Lower leg skin (tissue), 4 donors: ENCODE data around the gene BBOX1. TPM values are rescaled to one million over a fixed set of nuclear protein-coding genes. Genes with fewer than 3 reads are reported as not detected.

Experiments used
- DNase-seq, 2 donors: peaks; one replicate each; pipeline ENCODE4 v3.0.0-alpha.2; 2019; ENCODE audit warnings: low spot score in 2 of 2
- H3K4me3 ChIP-seq: fragments of 200-600 bp; sonication (generic); 2 replicates; pipeline ENCODE4 v1.5.1; 2017; ENCODE audit warnings: mild to moderate bottlenecking, low read depth; ENCODE audit not compliant: poor library complexity, severe bottlenecking
- POLR2A ChIP-seq, 2 donors: fragments of 450-650 bp; IDR thresholded peaks; one replicate each; pipeline ENCODE4 v1.6.1; 2016 to 2017; ENCODE audit warnings: antibody characterized with exemption in 2 of 2, mild to moderate bottlenecking in 1 of 2, moderate library complexity in 1 of 2
- WGBS, 2 donors: methylation state at CpG; one replicate each; pipeline ENCODE4 v1.1.5; 2018; 5-methylcytosine and 5-hydroxymethylcytosine counted together
- intact Hi-C: fragments of 100-400 bp; cut with DNase I; formaldehyde crosslinking; loops from one replicate; pipeline ENCODE4 v1.15.0; 2023; ENCODE audit warnings: low total_unique reads
- total RNA-seq, 4 donors: library from RNA; depleted of rRNA; stranded (reverse); fragments of >200 nt; gene quantifications; one replicate each; pipeline ENCODE4 v1.1.0, GENCODE V29; 2016
- TF ChIP-seq, protein P1 (sequence below), 3 donors: fragments of 450-650 bp; IDR thresholded peaks; one replicate each; pipeline ENCODE4 v1.5.1; 2016; ENCODE audit warnings: antibody characterized with exemption in 3 of 3, mild to moderate bottlenecking in 3 of 3, moderate library complexity in 2 of 3

The BBOX1 gene
- total RNA-seq, 4 donors from 2014 or later = 31.2 to 48.8 (median 38.2) TPM

DNA sequence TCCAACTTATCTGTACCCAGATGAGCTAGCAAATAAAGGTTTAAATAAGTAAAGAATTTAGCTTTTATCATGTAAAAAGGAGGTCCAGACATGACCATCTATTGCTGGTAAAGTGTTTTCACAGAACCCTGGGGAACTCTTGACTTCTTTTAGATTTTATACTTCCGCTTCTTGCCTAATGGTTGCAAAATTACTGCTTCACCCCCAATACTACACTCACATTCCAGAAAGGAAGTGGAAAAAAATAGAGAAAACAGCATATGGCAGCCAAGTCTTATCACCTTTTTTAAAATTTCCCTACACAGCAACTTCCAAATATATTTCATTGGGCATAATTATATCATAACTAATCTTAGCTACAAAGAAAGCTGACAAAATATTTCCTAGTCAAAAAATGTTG lies 12.1 kb downstream of the BBOX1 start:
- WGBS, 2 donors = 96 to 97% methylated on average over 1 of the region's 1 CpG
- intact Hi-C loops = no loop called here
- no peak for TF ChIP-seq POLR2A (IDR thresholded peaks at IDR 0.05)
- TF ChIP-seq, protein P1, sequence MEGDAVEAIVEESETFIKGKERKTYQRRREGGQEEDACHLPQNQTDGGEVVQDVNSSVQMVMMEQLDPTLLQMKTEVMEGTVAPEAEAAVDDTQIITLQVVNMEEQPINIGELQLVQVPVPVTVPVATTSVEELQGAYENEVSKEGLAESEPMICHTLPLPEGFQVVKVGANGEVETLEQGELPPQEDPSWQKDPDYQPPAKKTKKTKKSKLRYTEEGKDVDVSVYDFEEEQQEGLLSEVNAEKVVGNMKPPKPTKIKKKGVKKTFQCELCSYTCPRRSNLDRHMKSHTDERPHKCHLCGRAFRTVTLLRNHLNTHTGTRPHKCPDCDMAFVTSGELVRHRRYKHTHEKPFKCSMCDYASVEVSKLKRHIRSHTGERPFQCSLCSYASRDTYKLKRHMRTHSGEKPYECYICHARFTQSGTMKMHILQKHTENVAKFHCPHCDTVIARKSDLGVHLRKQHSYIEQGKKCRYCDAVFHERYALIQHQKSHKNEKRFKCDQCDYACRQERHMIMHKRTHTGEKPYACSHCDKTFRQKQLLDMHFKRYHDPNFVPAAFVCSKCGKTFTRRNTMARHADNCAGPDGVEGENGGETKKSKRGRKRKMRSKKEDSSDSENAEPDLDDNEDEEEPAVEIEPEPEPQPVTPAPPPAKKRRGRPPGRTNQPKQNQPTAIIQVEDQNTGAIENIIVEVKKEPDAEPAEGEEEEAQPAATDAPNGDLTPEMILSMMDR (IDR thresholded peaks at IDR 0.05) = no peak
- DNase-seq = no peak
- no peak overlapping the region for H3K4me3 ChIP-seq

DNA sequence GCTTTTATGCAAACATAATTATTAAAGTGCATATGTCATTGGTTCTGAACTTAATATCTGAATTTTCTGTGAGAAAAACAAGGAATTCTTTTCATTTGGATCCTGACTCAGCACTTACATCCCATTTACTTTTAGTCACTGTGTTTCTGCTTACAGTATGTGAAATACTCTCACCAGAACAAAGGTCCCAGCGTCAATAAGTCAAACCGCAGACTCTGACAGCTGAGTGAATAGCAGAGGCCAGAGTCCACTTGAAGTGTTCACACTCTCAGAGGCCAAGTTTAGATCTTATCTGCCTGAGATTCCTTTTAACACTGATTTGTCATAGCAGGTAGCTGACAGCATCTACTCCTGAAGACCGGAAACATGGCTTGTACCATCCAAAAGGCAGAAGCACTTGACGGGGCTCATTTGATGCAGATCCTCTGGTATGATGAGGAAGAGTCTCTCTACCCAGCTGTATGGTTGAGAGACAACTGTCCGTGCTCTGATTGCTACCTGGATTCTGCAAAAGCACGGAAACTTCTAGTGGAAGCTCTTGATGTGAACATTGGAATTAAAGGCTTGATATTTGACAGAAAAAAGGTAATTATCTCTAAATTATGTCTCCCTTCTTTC lies 14.6 kb downstream of the BBOX1 start:
- intact Hi-C loops = no loop called here
- WGBS, 2 donors = 86 to 91% methylated on average over 6 of the region's 6 CpGs
- H3K4me3 ChIP-seq = no peak overlapping the region
- no peak for DNase-seq
- TF ChIP-seq, protein P1 (IDR thresholded peaks at IDR 0.05) = no peak
- TF ChIP-seq POLR2A (IDR thresholded peaks at IDR 0.05) = no peak

DNA sequence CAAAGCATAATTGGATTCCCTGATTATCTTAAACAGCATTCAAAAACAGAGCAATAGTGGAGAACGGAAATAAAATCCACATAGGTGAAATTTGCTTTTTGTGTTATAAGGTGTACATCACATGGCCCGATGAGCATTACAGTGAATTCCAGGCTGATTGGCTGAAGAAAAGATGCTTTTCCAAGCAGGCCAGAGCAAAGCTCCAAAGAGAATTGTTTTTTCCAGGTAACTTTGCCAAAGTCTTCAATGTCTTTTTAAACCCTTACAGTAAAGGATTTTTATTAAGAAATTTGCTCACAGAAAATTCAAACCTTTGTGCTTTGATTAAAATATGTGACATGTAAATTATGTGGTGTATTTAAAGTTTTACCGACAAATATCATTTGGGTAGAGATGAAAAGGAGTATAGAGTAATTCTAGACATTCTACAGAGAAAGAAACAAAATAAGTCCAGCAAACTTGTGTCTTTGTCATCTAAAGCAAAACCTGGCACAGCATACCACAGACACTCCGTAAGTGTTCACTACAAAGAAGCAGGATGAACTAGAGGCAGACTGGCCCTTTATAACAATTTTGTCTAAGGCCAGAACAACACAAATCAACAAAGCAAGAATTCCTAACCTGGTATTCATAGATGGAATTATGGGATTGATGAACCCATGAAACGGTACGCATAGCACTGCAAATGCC lies 16.6 kb downstream of the BBOX1 start:
- 84 to 92% methylated on average over 6 of the region's 6 CpGs for WGBS, 2 donors
- intact Hi-C loops = no loop called here
- DNase-seq = no peak
- H3K4me3 ChIP-seq = no peak overlapping the region
- TF ChIP-seq POLR2A (IDR thresholded peaks at IDR 0.05) = no peak
- TF ChIP-seq, protein P1 (IDR thresholded peaks at IDR 0.05) = no peak

DNA sequence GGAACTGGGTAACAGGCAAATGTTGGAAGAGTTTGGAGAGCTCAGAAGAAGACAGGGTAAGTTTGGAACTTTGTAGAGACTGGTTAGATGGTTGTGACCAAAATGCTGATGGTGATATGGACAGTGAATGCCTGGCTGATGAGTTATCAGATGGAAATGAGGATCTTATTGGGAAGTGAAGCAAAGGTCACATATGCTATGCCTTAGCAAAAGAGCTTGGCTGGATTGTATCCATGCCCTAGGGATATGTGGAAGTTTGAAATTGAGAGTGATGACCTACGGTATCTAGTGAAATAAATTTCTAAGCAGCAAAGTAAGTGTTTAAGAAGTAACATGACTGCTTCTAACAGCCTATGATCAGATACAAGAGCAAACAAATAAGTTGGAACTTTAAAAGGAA lies 17.8 kb downstream of the BBOX1 start:
- DNase-seq = no peak
- no peak overlapping the region for H3K4me3 ChIP-seq
- WGBS, 2 donors = 67 to 80% methylated on average over 1 of the region's 1 CpG
- TF ChIP-seq, protein P1 (IDR thresholded peaks at IDR 0.05) = no peak
- no peak for TF ChIP-seq POLR2A (IDR thresholded peaks at IDR 0.05)
- intact Hi-C loops = no loop called here

DNA sequence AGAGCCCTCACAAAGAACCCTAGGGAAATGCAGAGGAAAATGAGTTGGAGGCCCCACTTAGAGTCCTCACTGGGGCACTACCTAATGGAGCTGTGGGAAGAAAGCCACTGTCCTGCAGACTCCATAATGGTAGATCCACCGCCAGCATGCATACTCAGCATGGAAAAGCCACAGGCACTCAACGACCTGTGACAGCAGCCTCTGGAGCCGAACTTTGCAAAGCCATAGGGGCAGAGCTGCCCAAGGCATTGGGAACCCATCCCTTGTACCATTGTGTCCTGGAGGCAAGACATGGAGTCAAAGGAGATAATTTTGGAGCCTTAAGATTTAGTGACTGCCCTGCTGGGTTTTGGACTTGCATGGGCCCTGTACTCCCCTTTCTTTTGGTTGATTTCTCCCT lies 18.8 kb downstream of the BBOX1 start:
- H3K4me3 ChIP-seq = no peak overlapping the region
- TF ChIP-seq, protein P1 (IDR thresholded peaks at IDR 0.05) = no peak
- no peak for TF ChIP-seq POLR2A (IDR thresholded peaks at IDR 0.05)
- intact Hi-C loops = no loop called here
- no peak for DNase-seq
- WGBS, 2 donors = 51 to 60% methylated on average over 3 of the region's 3 CpGs
